Measurements from ENCODE around the gene TTBK2.
A peak's percentile ranks its signal among the peaks of the same experiment; 100 is the strongest.
"Not testable (repeated sequence)": the region's sequence is repeated elsewhere in the genome, so short reads cannot be mapped to it uniquely, and the experiment has no call there.

The TTBK2 gene

DNA sequence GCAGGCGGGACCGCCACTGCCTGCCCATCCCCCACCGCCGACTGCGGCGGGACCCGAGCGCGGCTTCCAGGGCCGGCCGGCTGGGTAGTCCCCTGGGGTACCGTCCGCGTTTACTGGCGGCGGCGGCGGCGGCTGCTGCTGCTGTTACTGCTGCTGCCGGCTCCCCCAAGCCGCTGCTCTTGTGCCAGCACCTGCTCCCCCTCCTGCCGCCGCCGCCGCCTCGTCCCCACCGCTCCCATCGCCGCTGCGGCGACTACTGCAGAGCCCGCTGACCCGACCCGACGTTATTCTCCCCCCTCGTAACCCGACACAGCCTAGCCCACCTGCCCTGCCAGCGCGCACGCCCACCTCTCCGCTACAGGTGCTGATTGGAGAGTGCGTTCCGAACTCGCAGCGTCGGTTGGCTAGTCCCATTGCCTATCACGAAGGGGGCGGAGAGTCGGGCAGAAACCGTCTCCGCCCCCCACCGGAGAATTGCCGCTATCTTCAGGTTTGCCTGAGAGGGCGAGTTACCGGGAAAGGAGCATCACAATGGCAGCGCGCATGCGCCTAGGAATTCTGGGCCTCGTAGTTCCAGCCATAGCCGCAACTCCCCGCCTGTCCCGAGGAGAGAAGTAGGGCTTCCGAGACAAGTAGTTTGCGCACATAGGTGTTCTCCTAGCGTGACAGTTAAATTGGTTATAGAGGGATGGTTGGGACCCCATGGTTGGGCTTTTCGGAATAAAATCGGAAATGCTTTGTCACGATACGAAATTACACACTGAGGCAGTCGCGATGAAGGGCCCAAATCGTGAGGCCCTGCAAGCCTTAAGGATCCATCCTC, at the start of gene TTBK2:
Gene TTBK2, minus strand, starts transcription at position 260 of the 823 bp plus-strand sequence. CDS start 42,161 bp downstream, outside the sequence.
- DNase-seq (ENCODE audit: low read depth in 2 of 2): peak; percentile 96 to 97

DNA sequence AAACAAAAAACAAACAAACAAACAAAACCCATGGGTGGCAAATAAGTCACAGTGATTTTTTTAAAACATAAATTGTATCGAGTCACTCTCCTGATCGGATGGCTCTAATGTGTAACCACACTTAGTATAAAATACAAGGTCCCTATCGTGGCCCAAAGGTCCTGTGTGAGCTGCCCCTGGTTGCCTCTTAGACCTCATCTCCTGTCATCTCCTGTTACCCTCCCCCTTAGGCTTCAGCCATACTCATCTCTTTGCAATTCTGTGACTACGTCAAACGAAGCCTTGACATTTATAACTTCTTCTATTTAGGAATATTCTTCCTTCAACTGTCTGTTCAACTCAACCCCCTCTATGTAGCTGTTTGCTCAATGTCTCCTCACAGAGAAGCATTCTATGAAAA, 43.9 kb upstream of the TTBK2 start:
- no peak for DNase-seq (ENCODE audit: low read depth in 2 of 2)

DNA sequence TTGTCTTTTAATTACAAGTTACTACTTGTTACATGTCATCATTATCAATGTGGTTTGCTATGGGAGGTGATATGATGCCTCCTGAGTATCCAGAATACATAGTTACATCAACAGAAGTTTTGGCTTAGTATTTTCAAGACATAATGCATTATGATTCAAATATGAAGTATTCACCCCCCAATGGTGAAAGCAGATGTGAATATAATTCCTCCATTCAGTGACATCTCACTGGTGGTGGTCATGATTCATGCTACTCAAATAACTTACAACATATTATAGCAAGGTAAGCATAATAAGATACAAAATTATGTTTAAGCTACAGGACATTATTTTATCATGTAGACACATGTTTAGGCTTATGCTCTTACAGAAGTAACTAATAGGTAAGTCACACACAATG, 34.9 kb upstream of the TTBK2 start:
- no peak for DNase-seq (ENCODE audit: low read depth in 2 of 2)

DNA sequence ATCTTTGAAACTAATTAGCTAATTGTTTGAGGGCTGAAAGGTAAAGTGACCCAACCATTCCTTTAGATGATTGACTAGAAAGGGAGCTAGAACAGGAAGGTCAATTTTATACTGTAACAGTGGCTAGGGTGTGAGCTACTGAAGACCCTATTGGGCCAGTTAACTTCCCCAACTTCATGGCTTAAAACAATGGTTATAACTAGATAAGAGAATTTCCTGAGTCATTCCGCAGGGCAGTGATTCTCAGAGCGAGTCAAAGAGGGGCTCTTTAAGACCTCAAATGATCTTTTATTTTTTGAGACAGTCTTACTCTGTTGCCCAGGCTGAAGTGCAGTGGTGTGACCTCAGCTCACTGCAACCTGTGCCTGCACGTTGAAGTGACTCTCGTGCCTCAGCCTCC, 33.7 kb upstream of the TTBK2 start:
- no peak for DNase-seq (ENCODE audit: low read depth in 2 of 2)

DNA sequence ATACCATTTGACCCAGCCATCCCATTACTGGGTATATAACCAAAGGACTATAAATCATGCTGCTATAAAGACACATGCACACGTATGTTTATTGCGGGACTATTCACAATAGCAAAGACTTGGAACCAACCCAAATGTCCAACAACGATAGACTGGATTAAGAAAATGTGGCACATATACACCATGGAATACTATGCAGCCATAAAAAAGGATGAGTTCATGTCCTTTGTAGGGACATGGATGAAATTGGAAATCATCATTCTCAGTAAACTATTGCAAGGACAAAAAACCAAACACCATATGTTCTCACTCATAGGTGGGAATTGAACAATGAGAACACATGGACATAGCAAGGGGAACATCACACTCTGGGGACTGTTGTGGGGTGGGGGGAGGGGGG, 28.3 kb upstream of the TTBK2 start:
- not testable (repeated sequence) for DNase-seq (ENCODE audit: low read depth in 2 of 2)

DNA sequence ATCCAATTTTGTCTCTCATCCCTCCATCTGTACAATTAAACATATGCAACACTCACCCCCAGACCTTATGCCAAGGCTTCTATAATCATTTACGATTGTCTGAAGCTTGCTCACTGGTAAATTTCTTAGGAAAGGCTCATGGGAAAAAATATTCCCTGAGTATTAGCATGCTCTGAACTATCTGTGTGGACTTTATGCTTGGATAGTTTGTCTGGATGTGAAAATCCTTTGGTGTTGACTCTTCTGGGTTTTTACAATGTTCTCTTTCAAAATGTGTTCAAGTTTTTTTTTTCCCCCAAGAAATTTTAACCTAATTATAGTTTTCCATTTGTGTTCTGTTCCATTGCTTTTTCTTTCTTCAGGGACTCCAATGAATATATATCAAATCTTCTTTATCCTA, 19.9 kb upstream of the TTBK2 start:
- no peak for DNase-seq (ENCODE audit: low read depth in 2 of 2)

DNA sequence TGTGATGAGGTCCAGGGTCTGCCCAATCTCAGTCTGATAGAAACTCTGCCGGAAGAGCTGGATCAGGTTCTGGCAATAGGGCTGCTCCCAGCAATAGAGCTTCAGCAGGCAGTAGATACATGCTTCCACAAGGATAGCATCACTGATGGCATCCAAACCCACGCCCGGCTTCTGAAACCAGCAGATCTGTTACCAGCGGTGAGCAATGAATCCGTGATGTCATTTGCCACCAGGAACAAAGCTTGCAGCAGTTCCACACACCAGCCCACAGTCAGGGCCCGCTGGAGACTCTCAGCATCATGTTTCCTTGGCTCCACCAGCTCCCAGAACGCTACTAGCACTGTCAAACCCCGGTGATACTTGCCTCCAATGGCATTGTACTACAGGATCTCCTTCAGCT, 19.3 kb upstream of the TTBK2 start:
- no peak for DNase-seq (ENCODE audit: low read depth in 2 of 2)

DNA sequence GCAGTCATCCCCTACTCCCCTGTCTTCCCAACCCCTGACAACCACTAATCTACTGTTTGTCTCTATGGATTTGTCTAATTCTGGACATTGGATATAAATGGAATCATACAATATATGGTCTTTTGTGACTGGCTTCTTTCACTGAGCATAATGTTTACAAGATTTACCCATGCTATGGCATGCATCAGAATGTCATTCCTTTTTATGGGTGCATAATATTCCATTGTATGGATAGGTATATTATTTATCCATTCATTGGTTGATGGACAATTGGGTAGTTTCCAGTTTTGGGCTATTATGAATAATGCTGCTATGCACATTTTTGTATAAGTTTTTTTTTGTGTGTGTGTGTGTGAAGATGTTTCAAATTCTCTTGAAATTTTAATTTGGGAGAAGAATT, 16.6 kb upstream of the TTBK2 start:
- DNase-seq (ENCODE audit: low read depth in 2 of 2): no peak

DNA sequence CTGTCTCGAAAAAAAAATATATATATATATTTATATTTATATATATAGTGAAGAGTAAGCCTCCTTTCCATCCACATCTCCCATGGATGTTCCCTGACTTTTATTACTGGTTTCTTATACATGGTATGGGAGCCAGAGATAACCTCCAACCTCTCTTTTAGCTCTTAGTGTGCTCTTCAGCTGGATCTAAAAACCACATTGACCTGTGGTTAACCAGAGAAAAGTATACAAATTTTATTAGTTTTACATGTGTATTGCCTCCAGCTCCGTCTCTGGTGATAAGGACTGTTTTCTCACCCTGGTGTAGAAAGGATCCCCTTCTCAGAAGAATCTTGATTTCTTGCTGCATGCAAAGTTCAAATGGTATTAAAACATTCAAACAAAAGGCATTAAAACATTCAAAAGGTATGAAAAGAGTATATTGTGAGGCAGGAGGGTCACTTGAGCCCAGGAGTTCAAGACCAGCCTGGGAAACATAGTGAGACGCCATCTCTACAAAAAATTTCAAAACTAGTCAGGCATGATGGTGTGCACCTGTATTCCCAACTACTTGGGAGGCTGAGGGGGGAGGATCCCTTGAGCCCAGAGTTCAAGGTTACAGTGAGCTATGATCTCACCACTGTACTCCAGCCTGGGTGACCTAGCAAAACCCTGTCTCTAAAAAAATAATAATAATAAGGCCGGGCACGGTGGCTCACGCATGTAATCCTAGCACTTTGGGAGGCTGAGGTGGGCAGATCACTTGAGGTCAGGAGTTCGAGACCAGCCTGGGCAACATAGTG, 13.5 kb upstream of the TTBK2 start:
- DNase-seq (ENCODE audit: low read depth in 2 of 2): no peak

DNA sequence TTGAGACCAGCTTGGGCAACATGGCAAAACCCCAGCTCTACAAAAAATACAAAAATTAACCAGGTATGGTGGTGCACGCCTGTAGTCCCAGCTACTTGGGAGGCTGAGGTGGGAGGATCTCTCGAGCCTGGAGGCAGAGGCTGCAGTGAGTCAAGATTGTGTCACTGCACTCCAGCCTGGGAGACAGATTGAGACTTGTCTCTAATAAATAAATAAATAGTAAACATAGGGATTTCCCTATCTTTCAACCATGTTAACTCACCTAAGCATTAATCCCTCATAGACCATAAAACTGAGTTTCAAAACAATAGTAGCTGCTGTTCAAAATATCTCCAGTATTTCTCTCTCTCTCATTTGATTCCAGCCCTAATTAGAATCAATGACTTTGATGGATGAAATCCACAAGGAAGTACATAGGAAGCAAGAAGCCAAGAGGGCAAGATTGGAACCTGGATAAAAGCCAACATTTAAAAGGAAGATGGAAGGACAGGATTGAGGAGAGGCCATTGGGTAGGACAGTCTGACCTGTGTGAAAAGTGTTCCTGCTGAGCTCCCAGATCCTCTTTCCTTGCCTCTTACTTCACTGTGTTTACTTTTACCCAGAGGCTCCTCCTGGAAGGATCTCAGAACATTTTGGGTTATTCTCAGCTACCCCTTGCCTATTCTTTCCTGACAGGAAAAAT, 12.4 kb upstream of the TTBK2 start:
- DNase-seq (ENCODE audit: low read depth in 2 of 2): no peak

DNA sequence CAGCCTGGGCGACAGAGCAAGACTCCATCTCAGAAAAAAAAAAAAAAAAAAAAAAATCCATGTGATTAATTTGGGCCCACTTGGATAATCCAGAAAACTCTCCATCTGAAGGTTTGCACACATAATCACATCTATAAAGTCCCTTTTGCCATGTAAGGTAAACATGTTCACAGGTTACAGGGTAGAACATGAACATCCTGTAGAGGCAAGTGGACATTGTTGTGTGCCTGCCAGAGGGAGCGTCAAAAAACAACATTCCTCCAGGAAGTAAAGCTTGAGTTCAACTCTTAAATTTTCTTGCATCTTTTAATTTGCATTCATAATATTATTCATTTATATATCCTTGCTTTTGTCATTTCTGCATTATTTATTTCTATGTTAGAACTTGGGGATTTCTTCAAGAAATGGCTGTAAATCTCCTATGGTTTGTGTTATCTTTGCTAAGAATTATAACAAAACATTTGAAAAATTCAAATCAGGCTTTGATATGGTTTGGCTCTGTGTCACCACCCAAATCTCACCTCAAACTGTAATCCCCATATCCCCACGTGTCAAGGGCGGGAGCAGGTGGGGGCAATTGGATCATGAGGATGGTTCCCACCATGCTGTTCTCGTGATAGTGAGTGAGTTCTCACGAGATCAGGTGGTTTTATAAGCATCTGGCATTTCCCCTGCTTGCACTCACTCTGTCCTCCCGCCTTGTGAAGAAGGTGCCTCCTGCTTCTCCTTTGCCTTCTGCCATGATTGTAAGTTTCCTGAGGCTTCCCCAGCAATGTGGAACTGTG, 11.3 kb upstream of the TTBK2 start:
- DNase-seq (ENCODE audit: low read depth in 2 of 2): no peak

DNA sequence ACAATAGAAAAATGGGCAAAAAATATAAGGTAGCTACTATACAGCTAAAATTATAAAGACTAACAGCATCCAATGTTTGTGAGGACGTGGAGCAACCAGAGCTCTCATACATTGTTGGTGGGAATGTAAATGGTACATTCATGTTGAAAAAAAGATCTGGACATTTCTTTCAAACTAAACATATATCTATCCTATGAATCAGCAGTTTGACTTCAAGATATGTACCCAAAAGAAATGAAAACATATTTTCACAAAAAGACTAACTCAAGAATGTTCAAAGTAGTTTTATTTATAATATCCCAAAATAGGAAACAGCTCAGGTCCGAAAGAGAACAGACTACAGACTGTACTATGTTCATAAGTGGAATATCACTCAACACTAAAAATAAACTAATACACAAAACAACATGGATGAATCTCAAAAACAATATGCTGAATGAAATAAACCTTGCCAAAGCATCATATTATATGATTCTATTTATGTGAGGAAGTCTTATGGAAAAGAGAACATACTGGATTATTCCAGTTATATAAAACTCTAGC, 8.8 kb upstream of the TTBK2 start:
- no peak for DNase-seq (ENCODE audit: low read depth in 2 of 2)

DNA sequence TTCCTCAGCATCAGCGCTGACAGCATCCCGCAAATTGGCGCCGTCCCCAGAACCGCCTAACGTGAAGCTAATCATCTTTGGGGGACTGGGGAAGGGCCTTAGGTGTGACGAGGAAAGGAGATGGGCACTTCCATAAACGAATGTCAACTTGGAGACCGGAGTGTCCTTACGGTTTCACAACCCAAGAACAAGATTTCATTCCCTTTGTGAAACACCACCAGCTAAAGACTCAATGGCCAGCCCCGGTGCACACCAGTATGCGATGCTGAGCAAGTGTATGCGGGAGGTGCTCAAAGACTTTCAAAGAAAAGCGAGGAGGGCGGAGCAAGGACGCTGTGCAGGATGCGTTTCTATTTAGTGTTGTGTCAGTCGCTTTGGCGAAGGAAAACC, 759 bp upstream of the TTBK2 start:
- DNase-seq (ENCODE audit: low read depth in 2 of 2): peak; percentile 1 to 17

DNA sequence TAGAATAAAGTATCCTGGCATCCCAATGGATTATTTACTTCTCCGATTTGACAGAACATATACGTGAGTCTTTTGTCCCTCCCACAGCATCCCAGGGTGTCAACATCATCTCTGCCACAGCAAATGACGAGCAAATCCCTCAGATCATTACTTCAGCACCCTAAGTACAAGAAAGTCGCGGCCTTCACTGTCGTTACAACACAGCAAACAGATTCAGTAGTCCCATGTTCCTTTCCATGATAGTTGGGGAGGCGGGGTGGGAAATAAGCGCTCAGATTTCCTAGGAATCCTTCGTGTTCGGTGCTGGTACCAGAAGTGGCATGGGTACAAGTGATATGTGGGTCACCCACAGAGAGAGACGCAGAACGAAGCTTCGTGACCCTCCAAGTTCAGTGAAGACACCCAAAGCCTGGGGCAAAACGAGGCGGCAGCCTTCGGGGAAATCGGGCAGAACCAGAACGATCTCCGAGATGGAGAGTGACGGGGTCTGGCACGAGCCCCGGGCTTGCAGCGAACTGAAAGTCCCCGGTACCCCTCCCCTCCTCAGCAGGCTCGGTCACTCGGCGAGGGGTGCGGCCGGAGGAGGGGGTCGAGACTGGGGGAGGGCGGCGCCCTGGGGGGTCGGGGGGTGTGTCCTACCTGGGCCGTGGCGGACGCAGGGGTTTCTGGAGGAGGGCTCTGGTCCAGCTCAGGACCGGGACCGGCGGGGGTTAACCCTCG, 619 bp downstream of the TTBK2 start:
- peak; percentile 7 to 15 for DNase-seq (ENCODE audit: low read depth in 2 of 2)

DNA sequence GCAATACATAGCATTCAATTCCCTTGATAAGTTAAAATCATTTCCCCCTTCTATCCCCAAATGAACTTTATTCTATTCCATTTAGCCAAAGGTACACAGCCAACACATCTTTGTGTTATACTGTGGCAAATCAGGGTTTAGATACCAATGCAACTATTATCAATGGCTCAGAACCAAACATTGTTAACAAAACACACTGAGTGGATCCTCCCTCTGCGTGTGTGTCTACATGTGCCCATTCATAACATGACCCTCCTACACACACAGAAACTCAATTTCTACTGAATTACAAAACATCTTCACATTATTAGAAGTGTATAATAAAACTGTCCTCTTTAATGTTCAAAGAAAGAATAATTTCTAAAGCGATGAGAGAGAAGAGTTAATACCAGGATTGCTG, 1.3 kb downstream of the TTBK2 start:
- DNase-seq (ENCODE audit: low read depth in 2 of 2): no peak

DNA sequence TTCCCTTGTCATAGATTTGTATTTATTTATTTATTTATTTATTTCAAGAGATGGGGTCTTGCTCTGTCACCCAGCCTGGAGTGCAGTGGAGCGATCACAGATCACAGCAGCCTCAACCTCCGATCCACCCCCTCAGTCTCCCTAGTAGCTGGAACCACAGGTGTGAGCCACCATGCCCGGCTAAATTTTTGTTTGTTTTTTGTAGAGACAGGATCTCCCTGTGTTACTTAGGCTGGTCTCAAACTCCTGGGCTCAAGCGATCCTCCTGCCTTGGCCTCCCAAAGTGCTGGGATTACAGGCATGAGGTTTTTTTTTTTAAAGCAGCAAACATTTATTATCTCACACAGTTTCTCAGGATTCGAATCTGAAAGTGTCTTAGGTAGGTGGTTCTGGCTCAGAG, 2.5 kb downstream of the TTBK2 start:
- DNase-seq (ENCODE audit: low read depth in 2 of 2): no peak

DNA sequence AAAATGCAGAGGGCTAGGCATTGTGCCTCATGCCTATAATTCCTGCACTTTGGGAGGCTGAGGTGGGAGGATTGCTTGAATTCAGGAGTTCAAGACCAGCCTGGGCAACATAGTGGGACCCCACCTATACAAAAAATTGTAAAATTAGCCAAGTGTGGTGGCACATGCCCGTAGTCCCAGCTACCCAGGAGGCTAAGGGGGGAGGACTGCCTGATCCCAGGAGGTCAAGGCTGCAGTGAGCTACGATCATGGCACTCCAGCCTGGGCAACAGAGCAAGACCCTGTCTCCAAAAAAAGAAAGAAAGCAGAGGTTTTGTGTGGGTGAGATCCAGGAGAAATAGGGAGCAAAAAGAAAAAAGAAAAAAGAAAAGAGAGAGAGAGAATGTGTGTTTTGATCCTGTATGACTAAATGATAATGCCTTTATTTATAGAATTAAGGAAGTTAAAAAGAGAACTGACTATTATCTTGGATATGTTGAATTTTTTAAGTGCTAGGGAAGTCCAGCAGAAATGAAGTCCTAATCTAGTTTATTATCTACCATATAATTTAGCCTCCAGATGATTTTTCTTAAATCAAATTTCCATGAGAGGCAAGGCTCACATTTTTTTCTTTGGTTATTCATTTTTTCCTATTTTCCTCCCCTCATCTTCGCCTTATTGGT, 4.8 kb downstream of the TTBK2 start:
- no peak for DNase-seq (ENCODE audit: low read depth in 2 of 2)

DNA sequence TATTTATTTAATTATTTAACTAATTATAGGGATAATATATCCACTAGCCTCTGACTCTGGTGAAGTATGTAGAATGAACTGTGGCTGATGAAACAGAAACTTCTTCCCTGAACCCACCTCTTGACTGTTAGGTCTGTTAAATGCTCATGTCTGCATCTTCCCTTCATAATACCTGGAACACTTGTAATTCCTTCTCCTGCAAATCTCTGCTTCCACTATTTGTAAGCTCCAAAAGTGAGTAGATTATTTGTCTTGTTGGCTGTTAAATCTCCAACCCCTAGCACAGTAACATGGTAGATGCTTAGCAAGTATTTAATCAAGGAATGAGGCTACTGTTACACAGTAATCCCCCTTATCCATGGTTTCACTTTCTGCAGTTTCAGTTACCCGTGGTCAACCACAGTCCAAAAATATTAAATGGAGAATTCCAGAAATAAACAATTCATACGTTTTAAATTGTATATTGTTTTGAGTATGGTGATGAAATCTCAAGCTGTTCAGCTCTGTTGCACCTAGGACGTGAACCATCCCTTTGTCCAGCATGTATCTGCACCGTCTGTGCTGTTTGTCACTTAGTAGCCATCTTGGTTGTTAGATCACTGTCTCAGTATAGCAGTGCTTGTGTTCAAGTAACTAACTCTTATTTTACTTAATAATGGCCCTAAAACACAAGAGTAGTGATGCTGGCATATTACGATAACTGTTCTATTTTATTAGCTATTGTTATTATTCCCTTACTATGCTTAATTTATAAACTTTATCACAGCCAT, 5.7 kb downstream of the TTBK2 start:
- no peak for DNase-seq (ENCODE audit: low read depth in 2 of 2)

DNA sequence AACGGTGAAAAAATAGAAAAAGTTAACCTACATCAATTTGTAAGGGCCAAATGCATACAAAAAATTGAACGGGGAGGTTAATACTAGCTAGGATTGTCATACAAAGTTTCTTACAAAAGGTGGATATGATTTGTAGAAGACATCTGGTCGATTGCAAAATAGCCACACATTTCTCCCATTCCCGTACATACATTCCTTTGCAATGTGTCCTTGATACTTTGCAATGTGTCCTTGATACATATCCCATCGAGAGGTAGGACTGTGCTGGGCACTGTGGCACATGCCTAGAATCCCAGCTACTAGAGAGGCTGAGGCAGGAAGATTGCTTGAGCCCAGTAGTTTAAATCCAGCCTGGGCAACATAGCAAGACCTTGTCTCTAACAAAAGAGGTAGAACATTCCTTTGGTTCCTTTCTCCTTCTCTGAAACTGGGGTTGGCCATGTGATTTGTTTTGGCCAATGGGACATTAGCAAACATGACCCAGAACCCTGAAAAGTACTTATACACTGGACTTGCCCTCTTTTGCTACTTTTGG, 9.5 kb downstream of the TTBK2 start:
- no peak for DNase-seq (ENCODE audit: low read depth in 2 of 2)
